ENCODE results near the gene ATL1. TPM values are rescaled to one million over a fixed set of nuclear protein-coding genes. Genes with fewer than 3 reads are reported as not detected.
"Not testable (repeated sequence)": the region's sequence is repeated elsewhere in the genome, so short reads cannot be mapped to it uniquely, and the experiment has no call there.

The ATL1 gene
- total RNA-seq, 2 experiments from 2014 or later = 1.3 to 2.2 TPM

DNA sequence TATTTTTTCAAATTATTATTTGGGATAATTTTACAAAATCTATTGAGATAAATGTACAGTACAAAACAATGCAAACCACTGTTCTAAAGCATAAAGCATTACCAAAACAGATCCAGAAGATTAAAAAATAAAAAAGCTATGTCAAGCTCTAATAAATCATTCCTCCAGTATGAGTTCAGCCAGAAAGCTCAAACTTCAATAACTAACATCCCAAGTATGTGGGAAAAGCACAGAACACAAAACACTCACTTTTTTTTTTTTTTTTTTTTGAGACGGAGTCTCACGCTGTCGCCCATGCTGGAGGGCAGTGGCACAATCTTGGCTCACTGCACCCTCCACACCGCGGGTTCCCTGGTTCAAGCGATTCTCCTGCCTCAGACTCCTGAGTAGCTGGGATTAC, 96.8 kb downstream of the ATL1 start:
- Mint-ChIP-seq H3K27me3 (no peaks in the 10 kb centered on the region), H3K4me3 (no peak overlapping the region), H3K36me3 (peaks cover 10% of the 10 kb centered on the region), H3K4me1 (no peaks in the 10 kb centered on the region), H3K9me3 (ENCODE audit: low read depth) (no peaks in the 10 kb centered on the region), H3K27ac (no peak overlapping the region)
- CTCF ChIA-PET = interaction anchor here (0.6 kb wide), 1 partner anchor 58 kb away, joined by 3 read pairs; no protein-coding TSS in a partner anchor
- DNase-seq (no peak), ATAC-seq (no peak)

DNA sequence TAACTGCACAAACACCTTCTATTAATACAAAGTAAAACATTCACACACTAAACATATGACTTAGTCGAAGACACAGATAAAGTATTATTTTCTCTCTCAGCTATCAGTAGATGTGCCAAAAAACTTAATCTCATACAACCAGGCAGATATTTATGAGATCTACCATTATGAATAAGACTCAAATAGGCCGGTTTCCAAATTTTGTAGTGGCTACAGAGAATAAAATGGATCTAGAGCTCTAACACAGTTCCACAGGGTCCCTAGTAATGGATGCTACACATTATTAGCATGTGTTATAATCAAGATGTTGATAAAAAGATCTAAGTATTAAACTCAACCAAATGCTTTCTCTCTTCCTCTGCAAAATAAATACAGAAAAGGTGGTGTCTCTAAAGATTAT, 97.8 kb downstream of the ATL1 start:
- CTCF ChIA-PET = interaction anchor here (0.6 to 1.5 kb wide), 4 partner anchors 34 to 298 kb away, joined by 3 read pairs; no protein-coding TSS in a partner anchor
- Mint-ChIP-seq H3K4me1 (no peaks in the 10 kb centered on the region), H3K4me3 (no peak overlapping the region), H3K27me3 (no peaks in the 10 kb centered on the region), H3K36me3 (peaks cover 10% of the 10 kb centered on the region), H3K27ac (no peak overlapping the region), H3K9me3 (ENCODE audit: low read depth) (no peaks in the 10 kb centered on the region)
- DNase-seq (no peak), ATAC-seq (no peak)

DNA sequence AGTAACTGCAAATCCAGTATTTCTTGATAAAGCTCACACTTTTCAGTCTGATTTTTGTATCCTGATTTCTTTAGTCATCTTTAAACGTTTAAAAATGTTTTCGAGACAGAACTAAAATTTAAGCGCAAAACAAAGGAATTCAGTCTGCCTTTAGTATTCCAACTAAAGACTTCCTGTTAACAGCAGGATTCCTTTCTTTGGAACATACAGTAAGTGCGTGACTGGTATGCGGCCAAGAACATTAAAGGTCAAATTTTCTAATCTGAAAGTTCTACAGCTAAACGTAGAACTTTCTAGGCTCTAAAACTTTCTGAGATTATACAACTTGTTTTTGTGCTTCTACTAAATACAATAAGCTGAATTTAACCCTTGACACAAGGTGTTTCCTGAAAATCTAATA, 98.3 kb downstream of the ATL1 start:
- Mint-ChIP-seq H3K27me3 (no peaks in the 10 kb centered on the region), H3K36me3 (peaks cover 12% of the 10 kb centered on the region), H3K27ac (no peak overlapping the region), H3K9me3 (ENCODE audit: low read depth) (no peaks in the 10 kb centered on the region), H3K4me1 (no peaks in the 10 kb centered on the region), H3K4me3 (no peak overlapping the region)
- ATAC-seq (no peak), DNase-seq (no peak)
- CTCF ChIA-PET = interaction anchor here (0.7 to 1.5 kb wide), 4 partner anchors 33 to 297 kb away, joined by 3 to 4 read pairs (median 3); no protein-coding TSS in a partner anchor

DNA sequence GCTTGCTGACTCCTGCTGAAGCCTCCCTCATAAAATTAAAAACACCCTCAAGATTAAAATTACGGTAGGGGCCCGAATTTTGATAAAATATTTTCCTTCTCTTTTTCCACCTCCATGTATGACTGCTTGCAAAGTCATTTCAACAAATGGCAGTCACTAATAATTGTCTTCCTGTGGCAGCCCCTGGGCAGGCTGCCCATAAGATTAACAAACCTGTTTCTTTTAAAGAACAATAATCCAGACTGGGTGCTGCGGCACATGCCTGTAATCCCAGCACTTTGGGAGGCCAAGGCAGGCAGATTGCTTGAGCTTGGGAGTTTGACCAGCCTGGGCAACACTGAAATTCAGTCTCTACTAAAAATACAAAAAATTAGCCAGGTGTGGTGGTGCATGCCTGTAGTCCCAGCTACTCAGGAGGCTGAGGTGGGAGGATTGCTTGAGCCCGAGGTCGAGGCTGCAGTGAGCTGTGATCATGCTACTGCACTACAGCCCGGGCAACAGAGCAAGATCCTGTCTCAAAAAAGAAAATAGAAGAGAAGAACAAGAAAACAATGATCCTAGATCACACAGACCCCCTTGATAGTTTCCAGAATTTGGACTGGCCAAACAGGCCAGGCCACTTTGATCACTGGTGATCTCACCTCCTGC, 99.5 kb downstream of the ATL1 start:
- CTCF ChIA-PET = no interaction called here
- peaks cover 17% of the 10 kb centered on the region for H3K36me3 Mint-ChIP-seq
- H3K9me3 Mint-ChIP-seq (ENCODE audit: low read depth) = no peaks in the 10 kb centered on the region

DNA sequence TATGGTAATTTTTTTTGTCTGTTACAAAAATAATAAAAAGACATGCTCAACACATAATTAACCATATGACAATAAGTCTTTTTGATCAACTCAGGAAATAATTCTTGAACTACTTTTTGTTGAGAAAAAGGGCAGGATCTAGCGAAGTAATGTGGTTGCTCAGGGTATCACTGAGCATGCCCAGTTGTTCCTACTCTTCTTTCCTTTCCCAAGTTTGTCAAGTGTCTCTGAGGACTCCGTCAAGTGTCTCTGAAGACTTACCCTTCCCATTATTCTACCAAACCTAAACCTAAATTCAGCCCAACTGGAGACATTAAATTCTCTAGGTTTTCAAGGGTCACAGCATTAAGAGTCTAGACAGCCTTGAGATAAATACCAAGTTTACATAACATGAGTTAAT, 104.6 kb downstream of the ATL1 start:
- ATAC-seq; CTCF ChIA-PET; H3K27me3 Mint-ChIP-seq; H3K4me3 Mint-ChIP-seq; DNase-seq; H3K9me3 Mint-ChIP-seq (ENCODE audit: low read depth); H3K27ac Mint-ChIP-seq: not testable (repeated sequence)
- Mint-ChIP-seq H3K4me1 (peaks cover 12% of the 10 kb centered on the region), H3K36me3 (peaks cover 22% of the 10 kb centered on the region)

More for the DNA sequence above, 99.5 kb downstream of the ATL1 start:
- Mint-ChIP-seq H3K27me3 (no peaks in the 10 kb centered on the region), H3K4me1 (no peaks in the 10 kb centered on the region), H3K27ac (no peak overlapping the region), H3K4me3 (no peak overlapping the region)
- ATAC-seq = no peak
- DNase-seq = no peak

DNA sequence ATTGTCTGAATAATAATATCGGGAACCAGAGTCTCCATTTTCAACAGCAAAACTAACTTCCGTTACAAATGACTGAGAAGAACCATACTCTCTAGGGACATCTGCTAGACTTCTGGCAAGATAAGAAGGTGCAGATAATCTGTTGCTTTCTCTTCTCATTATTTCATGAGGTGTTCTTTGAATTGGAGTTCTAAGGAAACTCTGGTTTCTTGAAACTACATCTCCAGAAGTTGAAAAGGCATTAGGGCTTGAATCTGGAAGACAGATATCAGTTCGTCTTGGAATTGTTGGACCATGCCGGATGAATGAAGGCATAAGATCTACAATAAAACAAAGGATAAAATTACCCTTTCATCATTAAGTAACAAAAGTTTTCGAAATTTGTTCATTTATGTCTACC, 105.4 kb downstream of the ATL1 start:
- not testable (repeated sequence) for DNase-seq; ATAC-seq; H3K4me3 Mint-ChIP-seq; H3K9me3 Mint-ChIP-seq (ENCODE audit: low read depth); H3K27ac Mint-ChIP-seq; H3K27me3 Mint-ChIP-seq
- CTCF ChIA-PET = interaction anchor here (1.1 to 1.2 kb wide), 3 partner anchors 60 to 195 kb away, joined by 4 to 5 read pairs (median 5); no protein-coding TSS in a partner anchor
- H3K4me1 Mint-ChIP-seq = peaks cover 12% of the 10 kb centered on the region
- H3K36me3 Mint-ChIP-seq = peaks cover 20% of the 10 kb centered on the region

DNA sequence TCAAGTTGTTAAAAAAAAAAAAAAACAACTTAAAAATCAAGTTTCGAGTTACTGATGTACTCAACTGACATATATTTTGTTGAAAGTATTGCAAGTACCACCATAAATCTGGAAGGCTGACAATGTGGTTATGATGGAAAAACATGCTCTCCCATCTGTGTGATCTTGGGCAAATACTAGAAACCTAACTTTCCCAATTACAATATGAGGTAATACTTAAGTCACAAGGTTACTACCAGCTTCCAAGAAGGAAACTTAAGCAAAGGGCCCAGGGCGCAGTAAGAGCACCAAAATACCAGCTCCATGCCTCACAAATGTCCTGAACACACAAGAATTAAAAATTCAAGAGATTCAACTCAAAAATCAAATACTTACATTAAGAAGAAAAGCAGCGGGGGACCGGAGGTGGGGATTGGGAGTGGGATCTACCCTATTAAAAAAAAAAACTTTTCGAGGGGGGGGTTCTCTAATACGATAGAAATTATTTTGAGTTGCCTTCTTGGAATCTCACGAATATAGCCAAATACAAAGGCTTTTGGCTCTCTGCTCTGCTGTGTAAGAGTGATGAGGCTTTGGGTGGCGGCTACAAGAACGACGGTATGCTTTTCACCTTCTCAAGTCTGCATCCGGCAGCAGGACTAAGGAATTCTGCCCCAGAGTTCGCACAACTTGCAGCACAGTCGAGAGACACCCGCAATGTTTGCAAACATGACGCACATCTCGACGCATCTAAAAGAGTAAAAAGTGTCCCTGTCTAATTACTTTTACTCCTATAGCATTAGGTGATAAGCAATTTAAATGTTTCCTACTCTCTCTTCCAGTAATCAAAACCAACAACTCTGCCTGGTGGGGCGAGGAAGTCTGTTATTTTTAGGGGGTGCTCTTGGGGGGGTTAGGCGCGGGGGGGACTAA, 107.1 kb downstream of the ATL1 start:
- DNase-seq (no peak), ATAC-seq (peak; percentile 17)
- Mint-ChIP-seq H3K27me3 (no peaks in the 10 kb centered on the region), H3K9me3 (ENCODE audit: low read depth) (no peaks in the 10 kb centered on the region), H3K4me1 (peaks cover 12% of the 10 kb centered on the region), H3K36me3 (peaks cover 11% of the 10 kb centered on the region), H3K4me3 (no peak overlapping the region), H3K27ac (peak overlapping the region; percentile 58)
- CTCF ChIA-PET = interaction anchor here (1.2 to 1.3 kb wide), 3 partner anchors 58 to 193 kb away, joined by 5 to 8 read pairs (median 5); no protein-coding TSS in a partner anchor

DNA sequence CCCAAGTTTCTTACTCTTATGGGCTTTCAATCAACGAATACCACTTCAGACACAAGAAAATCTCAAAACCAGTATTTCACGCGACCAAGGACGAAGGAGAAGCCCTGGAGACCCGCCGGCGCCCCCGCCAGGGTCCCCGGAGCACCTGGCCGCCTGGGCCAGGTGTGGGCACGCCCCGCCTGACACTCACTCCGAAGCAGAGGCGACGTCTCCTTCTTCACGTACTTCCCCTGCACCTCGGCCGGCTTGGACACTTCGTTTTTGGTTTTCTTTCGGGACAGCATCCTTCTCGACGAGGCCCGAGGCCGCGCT, 107.7 kb downstream of the ATL1 start:
- H3K4me3 Mint-ChIP-seq = no peak overlapping the region
- DNase-seq = peak; percentile 48
- H3K9me3 Mint-ChIP-seq (ENCODE audit: low read depth) = no peaks in the 10 kb centered on the region
- peak overlapping the region; percentile 58 for H3K27ac Mint-ChIP-seq
- no peak for ATAC-seq
- CTCF ChIA-PET = interaction anchor here (0.9 kb wide), 1 partner anchor 25 kb away, joined by 3 read pairs; no protein-coding TSS in a partner anchor
- H3K4me1 Mint-ChIP-seq = peaks cover 12% of the 10 kb centered on the region
- no peaks in the 10 kb centered on the region for H3K27me3 Mint-ChIP-seq
- peaks cover 11% of the 10 kb centered on the region for H3K36me3 Mint-ChIP-seq

DNA sequence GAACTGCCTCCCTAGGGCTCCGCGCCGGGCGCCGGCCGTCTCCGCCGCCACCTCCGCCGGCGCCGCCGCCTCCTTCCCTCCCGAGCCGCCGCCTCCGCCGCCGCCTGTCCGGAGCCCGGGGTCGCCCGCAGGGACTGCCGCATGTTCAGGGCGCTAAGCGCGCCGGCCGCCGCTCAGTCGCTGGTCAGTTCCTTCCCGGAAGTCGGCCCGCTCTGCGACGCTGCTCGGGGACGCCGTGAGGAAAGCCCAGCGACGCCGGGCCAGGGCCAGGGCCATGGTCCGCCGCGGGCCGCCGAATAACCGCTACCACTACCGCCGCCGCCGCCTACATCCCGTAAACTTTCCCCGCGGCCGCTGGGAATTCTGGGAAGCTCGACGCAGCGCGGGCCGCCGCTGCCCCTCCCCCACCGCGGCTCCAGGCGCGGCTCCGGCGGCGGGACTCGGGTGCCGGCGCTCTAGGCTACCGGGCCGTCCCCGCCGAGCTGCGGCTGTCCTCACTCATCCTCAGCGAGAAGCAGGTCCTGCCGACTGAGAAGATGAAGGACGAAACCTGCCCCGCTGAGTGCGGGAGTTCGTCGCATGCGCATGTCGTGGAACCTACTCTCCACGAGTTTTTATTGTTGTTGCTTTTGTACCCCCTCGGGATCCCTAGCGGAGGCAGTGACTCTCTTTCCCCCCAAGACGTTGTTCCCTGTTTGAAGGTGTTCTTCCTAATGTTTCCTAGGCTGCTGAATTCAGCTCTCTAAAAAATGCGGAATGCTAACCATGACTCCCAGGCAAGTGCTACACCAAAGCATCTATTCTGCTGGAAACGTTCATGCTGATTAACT, 108.3 kb downstream of the ATL1 start, which contains the start of gene SAV1:
SAV1 (minus strand) TSS at position 311 of the 830 bp plus-strand sequence. CDS start 339 bp downstream, outside the sequence.
- Mint-ChIP-seq H3K27me3 (no peaks in the 10 kb centered on the region), H3K4me3 (no peak within 1 kb of the TSS), H3K36me3 (peaks cover 10% of the 10 kb centered on the region), H3K9me3 (ENCODE audit: low read depth) (no peaks in the 10 kb centered on the region), H3K27ac (peak within 1 kb of the TSS; percentile 58), H3K4me1 (peaks cover 12% of the 10 kb centered on the region)
- CTCF ChIA-PET = interaction anchor here (0.9 kb wide), 1 partner anchor 24 kb away, joined by 3 read pairs; no protein-coding TSS in a partner anchor
- ATAC-seq (peak; percentile 81), DNase-seq (peak; percentile 62)

DNA sequence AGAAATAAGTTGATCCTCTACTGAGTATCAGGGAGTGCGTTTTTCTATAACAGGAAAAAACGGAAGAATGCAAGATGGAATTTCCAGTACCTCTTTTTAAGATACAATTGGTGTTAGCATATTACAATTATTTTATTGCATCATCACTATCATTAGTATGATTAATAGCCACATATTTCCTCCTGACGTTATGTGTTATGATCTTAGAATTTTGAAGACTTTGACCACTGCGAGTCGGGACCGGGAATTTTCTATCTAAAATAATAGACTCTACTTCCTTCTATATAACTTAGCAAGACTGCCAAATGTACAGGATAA, 108.8 kb downstream of the ATL1 start:
- Mint-ChIP-seq H3K36me3 (peaks cover 6% of the 10 kb centered on the region), H3K27me3 (no peaks in the 10 kb centered on the region), H3K9me3 (ENCODE audit: low read depth) (no peaks in the 10 kb centered on the region), H3K4me1 (peaks cover 12% of the 10 kb centered on the region), H3K4me3 (no peak overlapping the region), H3K27ac (no peak overlapping the region)
- DNase-seq = no peak
- ATAC-seq = no peak
- CTCF ChIA-PET = no interaction called here

DNA sequence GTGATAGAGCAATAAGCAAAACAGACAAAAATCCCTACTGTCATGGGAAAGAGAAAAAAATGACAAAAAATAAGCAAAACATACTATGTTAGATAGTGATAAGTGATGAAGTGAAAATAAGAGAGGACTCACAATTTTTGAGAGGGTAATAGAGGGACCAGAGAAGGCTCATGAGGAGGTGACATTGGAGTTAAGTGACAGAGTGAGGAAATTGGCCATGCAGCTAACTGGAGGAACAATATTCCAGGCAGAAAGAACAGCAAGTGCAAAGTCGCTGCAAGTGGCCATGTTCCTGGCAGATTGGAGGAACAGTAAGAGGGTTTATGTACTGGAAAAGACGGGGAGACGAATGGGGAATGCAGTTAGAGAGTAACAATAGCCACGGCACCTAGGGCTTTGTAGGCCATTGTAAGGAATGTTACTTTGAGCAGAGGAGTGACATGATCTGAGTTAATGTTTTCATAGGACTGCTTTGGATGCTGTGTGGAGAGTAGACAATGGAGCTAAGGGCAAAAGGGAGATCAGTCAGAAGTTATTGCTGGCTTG, 109.6 kb downstream of the ATL1 start:
- Mint-ChIP-seq H3K27me3 (no peaks in the 10 kb centered on the region), H3K4me1 (peaks cover 12% of the 10 kb centered on the region), H3K36me3 (peaks cover 4% of the 10 kb centered on the region), H3K27ac (no peak overlapping the region), H3K4me3 (no peak overlapping the region), H3K9me3 (ENCODE audit: low read depth) (no peaks in the 10 kb centered on the region)
- DNase-seq (no peak), ATAC-seq (no peak)
- CTCF ChIA-PET = no interaction called here

DNA sequence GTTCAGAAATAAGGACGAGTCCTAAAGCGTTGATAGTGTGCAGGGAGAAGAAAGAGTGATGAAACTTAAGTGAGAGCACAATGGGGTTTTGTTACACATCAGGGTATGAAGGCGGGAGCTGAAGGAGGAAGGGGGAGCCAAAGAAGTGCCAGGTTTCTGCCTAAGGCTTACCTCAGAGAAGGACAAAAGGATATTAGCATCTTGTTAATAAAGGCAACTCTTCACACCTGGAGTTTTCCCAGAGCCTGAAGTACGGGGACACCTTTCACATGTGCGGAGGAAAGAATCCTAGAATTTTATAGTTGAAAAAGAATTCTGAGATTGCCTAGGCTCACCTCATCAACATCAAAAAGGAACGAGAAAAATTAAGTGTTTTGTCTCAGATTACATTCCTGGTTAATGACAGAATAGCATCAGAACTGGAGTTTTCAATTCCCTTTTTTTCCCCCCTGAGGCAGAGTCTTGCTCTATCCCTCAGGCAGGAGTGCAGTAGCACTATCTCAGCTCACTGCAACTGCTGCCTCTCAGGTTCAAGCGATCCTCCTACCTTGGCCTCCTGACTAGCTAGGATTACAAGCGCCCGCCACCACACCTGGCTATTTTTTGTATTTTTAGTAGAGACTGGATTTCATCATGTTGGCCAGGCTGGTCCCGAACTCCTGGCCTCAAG, 110.4 kb downstream of the ATL1 start:
- no peaks in the 10 kb centered on the region for H3K9me3 Mint-ChIP-seq (ENCODE audit: low read depth)
- no peak overlapping the region for H3K27ac Mint-ChIP-seq
- CTCF ChIA-PET = interaction anchor here (0.9 kb wide), 1 partner anchor 54 kb away, joined by 4 read pairs; no protein-coding TSS in a partner anchor
- H3K36me3 Mint-ChIP-seq = no peaks in the 10 kb centered on the region
- peaks cover 12% of the 10 kb centered on the region for H3K4me1 Mint-ChIP-seq
- ATAC-seq (no peak), DNase-seq (no peak)
- no peaks in the 10 kb centered on the region for H3K27me3 Mint-ChIP-seq
- no peak overlapping the region for H3K4me3 Mint-ChIP-seq

All from activated CD8-positive, alpha-beta memory T cell treated with anti-CD3 and anti-CD28 coated beads, Interleukin-2, amount 10 ng/mL, durations not matched to agents 7 days and 5 days (primary cell).